H1 (cell line): Measurements from ENCODE around the gene ADCY7.

Experiments
- CTCF ChIP-seq, 3 experiments: IDR thresholded peaks; 1 replicate in 2 of 3; 2 replicates in 1 of 3; pipeline versions ENCODE4 v1.5.1 to v1.6.1; 2011; ENCODE audit warnings: low read length in 3 of 3, mild to moderate bottlenecking in 3 of 3, inconsistent platforms in 2 of 3, low read depth in 1 of 3, moderate library complexity in 1 of 3; ENCODE audit not compliant: insufficient read depth in 1 of 3; ENCODE audit errors: control extremely low read depth in 1 of 3
- EZH2 ChIP-seq: fragments of 200-600 bp; sonication (generic); IDR thresholded peaks from 2 replicates; pipeline ENCODE4 v1.7.1; 2012; ENCODE audit warnings: low read depth, mild to moderate bottlenecking, moderate library complexity, low read length, inconsistent platforms; ENCODE audit not compliant: severe bottlenecking
- POLR2A ChIP-seq, 2 experiments: IDR thresholded peaks; 1 replicate in 1 of 2; 2 replicates in 1 of 2; pipeline ENCODE4 v1.6.1; 2011; ENCODE audit warnings: low read depth in 2 of 2, low read length in 2 of 2, mild to moderate bottlenecking in 2 of 2; ENCODE audit errors: control extremely low read depth in 1 of 2

- TF ChIP-seq POLR2A (IDR thresholded peaks at IDR 0.05; ENCODE audit: control extremely low read depth in 1 of 2, low read depth in 2 of 2, low read length in 2 of 2) (no peak), CTCF (IDR thresholded peaks at IDR 0.05; ENCODE audit: control extremely low read depth in 1 of 3, insufficient read depth in 1 of 3, low read depth in 1 of 3, low read length in 3 of 3) (no peak), EZH2 (no peak)
Measured at GRCh38 chr16:50310308-50311133, 44.2 kb downstream of the ADCY7 start.
